Gastrocnemius medialis (tissue), 4 donors: ENCODE results near the gene HAUS7.

Experiments used
- CTCF ChIP-seq, 5 experiments: fragments of 450-650 bp in 3 of 5; fragments of 200-600 bp in 2 of 5; sonication (generic) in 2 of 5; IDR thresholded peaks in 4 of 5; conservative IDR thresholded peaks in 1 of 5; 1 replicate in 4 of 5; 2 replicates in 1 of 5; pipeline ENCODE4 v1.5.1; 2016 to 2019; ENCODE audit warnings: antibody characterized with exemption in 5 of 5, mild to moderate bottlenecking in 3 of 5, moderate library complexity in 3 of 5
- POLR2A ChIP-seq, 2 donors: fragments of 450-650 bp; IDR thresholded peaks; one replicate each; pipeline ENCODE4 v1.6.1; 2017; ENCODE audit warnings: antibody characterized with exemption in 2 of 2, mild to moderate bottlenecking in 2 of 2, moderate library complexity in 2 of 2

DNA sequence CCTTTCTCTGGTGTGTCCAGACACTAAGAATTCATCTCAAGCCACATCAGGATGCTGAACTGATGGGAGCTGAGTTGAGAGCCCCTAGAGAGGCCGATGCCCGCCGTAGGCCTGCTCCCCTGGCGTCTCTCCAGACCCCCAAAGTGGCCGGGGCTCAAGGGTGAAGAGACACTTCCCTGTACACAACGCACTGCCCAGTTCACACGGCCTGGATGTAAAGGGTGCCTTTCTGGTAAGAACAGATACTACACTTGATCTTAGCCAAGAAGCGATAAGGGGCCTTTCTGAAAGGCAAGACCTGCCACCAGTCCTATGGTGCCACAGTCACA lies 19.5 kb downstream of the HAUS7 start:
- TF ChIP-seq CTCF (IDR thresholded peaks at IDR 0.05 in 4 of 5, conservative IDR thresholded peaks at IDR 0.05 in 1 of 5): no peak
- TF ChIP-seq POLR2A (IDR thresholded peaks at IDR 0.05): no peak
